Ovary (tissue), 9 donors: ENCODE data around the gene KIRREL1. TPM values are rescaled to one million over a fixed set of nuclear protein-coding genes. Genes with fewer than 3 reads are reported as not detected.

Experiments
- DNase-seq, 5 donors: peaks; one replicate each; pipeline ENCODE4 v3.0.0-alpha.2; 2019 to 2020
- H3K27ac ChIP-seq, 2 donors: fragments of 200-600 bp; one replicate each; pipeline versions ENCODE4 v1.5.1 to v1.8.0; 2019 to 2022
- H3K27me3 ChIP-seq: fragments of 200-600 bp; one replicate; pipeline ENCODE4 v1.8.0; 2022
- H3K36me3 ChIP-seq: fragments of 200-600 bp; sonication (generic); one replicate; pipeline ENCODE4 v1.5.1; 2019
- H3K4me1 ChIP-seq: one replicate; pipeline ENCODE4 v1.8.1; 2013; ENCODE audit warnings: mild to moderate bottlenecking, moderate library complexity; ENCODE audit not compliant: insufficient read depth
- H3K4me3 ChIP-seq: fragments of 200-600 bp; sonication (generic); one replicate; pipeline ENCODE4 v1.5.1; 2017
- H3K9me3 ChIP-seq, 2 donors: fragments of 200-600 bp in 1 of 2; sonication (generic) in 1 of 2; one replicate each; pipeline versions ENCODE4 v1.5.1 to v1.8.1; 2013 to 2019; ENCODE audit warnings: mild to moderate bottlenecking in 1 of 2, moderate library complexity in 1 of 2
- EP300 ChIP-seq: sonication (generic); formaldehyde crosslinking; IDR thresholded peaks from one replicate; pipeline ENCODE4 v1.6.1; 2017; ENCODE audit warnings: antibody characterized with exemption
- POLR2A ChIP-seq: fragments of 450-650 bp; IDR thresholded peaks from one replicate; pipeline ENCODE4 v1.6.1; 2017; ENCODE audit warnings: antibody characterized with exemption, mild to moderate bottlenecking, moderate library complexity
- WGBS, 3 donors: extraction: QIAGEN DNeasy Blood & Tissue Kit in 1 of 3; methylation state at CpG; one replicate each; pipeline versions ENCODE4 v1.1.5 to v1.1.7; 2013 to 2017; 5-methylcytosine and 5-hydroxymethylcytosine counted together
- intact Hi-C, 4 donors: fragments of 100-400 bp; cut with DNase I; formaldehyde crosslinking; loops; one replicate each; pipeline versions ENCODE4 v1.11.0 to v1.15.1; 2022 to 2023
- polyA plus RNA-seq, 2 donors: library from polyadenylated mRNA; stranded (reverse); fragments of 200-250 nt in 1 of 2; fragments of 350-450 nt in 1 of 2; fragmentation: Illumina TruSeq in 1 of 2; extraction: RNeasy Lipid Tissue Mini Kit (QIAGEN cat#74804) in 1 of 2; gene quantifications; one replicate each; pipeline ENCODE4 v1.2.3, GENCODE V29; 2013 to 2014
- total RNA-seq, 7 donors: library from RNA; depleted of rRNA in 2 of 7; stranded (reverse); fragments of >200 nt in 2 of 7; fragmentation: NEBNext Ultra II Directional in 3 of 7; extraction: Animal tissue kit (Norgen Biotek cat#: 25700) in 3 of 7; gene quantifications; one replicate each; pipeline versions ENCODE4 v1.1.0 to v1.2.4, GENCODE V29; 2016 to 2023
- TF ChIP-seq, protein P1 (sequence below), 3 donors: fragments of 450-650 bp in 2 of 3; fragments of 200-600 bp in 1 of 3; IDR thresholded peaks; one replicate each; pipeline versions ENCODE4 v1.5.1 to v1.8.0; 2016 to 2022; ENCODE audit warnings: antibody characterized with exemption in 3 of 3, mild to moderate bottlenecking in 1 of 3
- donor health status: DM: no; HTN: no; CAD: no; lungs with moderate emphysema.
- donor health status: DM: no; HTN: no; CAD: no.
- donor health status: Bipolar disorder and iron deficiency.
- donor health status: DM: yes; HTN: yes; CAD: no.
- donor health status: DM: no; HTN: no; CAD: no.
- donor health status: DM: yes; HTN: yes; CAD: no.

KIRREL1 gene
- total and polyA plus RNA-seq, 9 donors, result 29.9 to 90.0 (median 65.8) TPM

GRCh38 chr1:157967205-157967604, 26.2 kb upstream of the KIRREL1 start:
- DNase-seq, result no peak
- H3K4me1 ChIP-seq, result no peaks in the 10 kb centered on the region
- TF ChIP-seq POLR2A, result no peak
- TF ChIP-seq, protein P1, sequence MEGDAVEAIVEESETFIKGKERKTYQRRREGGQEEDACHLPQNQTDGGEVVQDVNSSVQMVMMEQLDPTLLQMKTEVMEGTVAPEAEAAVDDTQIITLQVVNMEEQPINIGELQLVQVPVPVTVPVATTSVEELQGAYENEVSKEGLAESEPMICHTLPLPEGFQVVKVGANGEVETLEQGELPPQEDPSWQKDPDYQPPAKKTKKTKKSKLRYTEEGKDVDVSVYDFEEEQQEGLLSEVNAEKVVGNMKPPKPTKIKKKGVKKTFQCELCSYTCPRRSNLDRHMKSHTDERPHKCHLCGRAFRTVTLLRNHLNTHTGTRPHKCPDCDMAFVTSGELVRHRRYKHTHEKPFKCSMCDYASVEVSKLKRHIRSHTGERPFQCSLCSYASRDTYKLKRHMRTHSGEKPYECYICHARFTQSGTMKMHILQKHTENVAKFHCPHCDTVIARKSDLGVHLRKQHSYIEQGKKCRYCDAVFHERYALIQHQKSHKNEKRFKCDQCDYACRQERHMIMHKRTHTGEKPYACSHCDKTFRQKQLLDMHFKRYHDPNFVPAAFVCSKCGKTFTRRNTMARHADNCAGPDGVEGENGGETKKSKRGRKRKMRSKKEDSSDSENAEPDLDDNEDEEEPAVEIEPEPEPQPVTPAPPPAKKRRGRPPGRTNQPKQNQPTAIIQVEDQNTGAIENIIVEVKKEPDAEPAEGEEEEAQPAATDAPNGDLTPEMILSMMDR (IDR thresholded peaks at IDR 0.05), result no peak
- TF ChIP-seq EP300, result no peak
- H3K27me3 ChIP-seq, result no peaks in the 10 kb centered on the region
- no peaks in the 10 kb centered on the region for H3K9me3 ChIP-seq
- intact Hi-C loops, result loop anchor here in 1 of 4 donors (5.0 kb wide), 1 partner anchor 155 kb away; no protein-coding TSS in a partner anchor
- no peak overlapping the region for H3K27ac ChIP-seq
- H3K4me3 ChIP-seq, result no peak overlapping the region
- H3K36me3 ChIP-seq, result no peaks in the 10 kb centered on the region

DNA sequence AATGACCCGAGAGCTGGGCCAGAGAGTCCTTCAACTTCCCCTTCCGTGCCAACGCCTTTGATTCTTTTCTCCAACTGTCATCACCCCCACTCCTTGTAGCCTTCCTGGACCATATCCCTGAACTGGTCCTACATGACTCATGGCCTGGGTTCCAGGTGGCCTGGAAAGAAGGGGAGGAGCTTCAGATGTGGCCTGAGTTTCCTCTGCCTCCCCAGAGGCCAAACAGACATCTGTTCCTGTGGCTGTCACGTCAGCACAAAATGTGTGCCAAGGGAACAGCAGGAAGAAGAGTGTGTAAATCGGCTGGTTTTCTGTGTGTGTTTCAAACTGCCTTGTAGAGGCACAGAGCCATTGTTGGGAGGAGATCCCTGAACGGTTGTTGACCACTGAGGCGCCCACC, 24.9 kb upstream of the KIRREL1 start:
- Histone ChIP-seq H3K27ac (no peak overlapping the region), H3K36me3 (no peaks in the 10 kb centered on the region), H3K4me1 (no peaks in the 10 kb centered on the region), H3K27me3 (no peaks in the 10 kb centered on the region), H3K4me3 (no peak overlapping the region), H3K9me3 (no peaks in the 10 kb centered on the region)
- DNase-seq, result no peak
- intact Hi-C loops, result loop anchor here in 1 of 4 donors (5.0 kb wide), 1 partner anchor 154 kb away; no protein-coding TSS in a partner anchor
- TF ChIP-seq, protein P1 (IDR thresholded peaks at IDR 0.05), result no peak
- TF ChIP-seq EP300 (no peak), POLR2A (no peak)
- 57 to 66% (median 62%) methylated on average over 7 of the region's 7 CpGs for WGBS, 3 donors

GRCh38 chr1:157968946-157969345, 24.5 kb upstream of the KIRREL1 start:
- H3K27ac ChIP-seq, result no peak overlapping the region
- WGBS, 3 donors, result 36 to 48% (median 41%) methylated on average over 2 of the region's 2 CpGs
- no peak for DNase-seq
- H3K36me3 ChIP-seq, result no peaks in the 10 kb centered on the region
- H3K9me3 ChIP-seq, result no peaks in the 10 kb centered on the region
- TF ChIP-seq POLR2A, result no peak
- TF ChIP-seq EP300, result no peak
- TF ChIP-seq, protein P1 (IDR thresholded peaks at IDR 0.05), result no peak
- H3K4me3 ChIP-seq, result no peak overlapping the region
- no peaks in the 10 kb centered on the region for H3K4me1 ChIP-seq
- intact Hi-C loops, result loop anchor here in 1 of 4 donors (5.0 kb wide), 1 partner anchor 153 kb away; no protein-coding TSS in a partner anchor
- H3K27me3 ChIP-seq, result no peaks in the 10 kb centered on the region

DNA sequence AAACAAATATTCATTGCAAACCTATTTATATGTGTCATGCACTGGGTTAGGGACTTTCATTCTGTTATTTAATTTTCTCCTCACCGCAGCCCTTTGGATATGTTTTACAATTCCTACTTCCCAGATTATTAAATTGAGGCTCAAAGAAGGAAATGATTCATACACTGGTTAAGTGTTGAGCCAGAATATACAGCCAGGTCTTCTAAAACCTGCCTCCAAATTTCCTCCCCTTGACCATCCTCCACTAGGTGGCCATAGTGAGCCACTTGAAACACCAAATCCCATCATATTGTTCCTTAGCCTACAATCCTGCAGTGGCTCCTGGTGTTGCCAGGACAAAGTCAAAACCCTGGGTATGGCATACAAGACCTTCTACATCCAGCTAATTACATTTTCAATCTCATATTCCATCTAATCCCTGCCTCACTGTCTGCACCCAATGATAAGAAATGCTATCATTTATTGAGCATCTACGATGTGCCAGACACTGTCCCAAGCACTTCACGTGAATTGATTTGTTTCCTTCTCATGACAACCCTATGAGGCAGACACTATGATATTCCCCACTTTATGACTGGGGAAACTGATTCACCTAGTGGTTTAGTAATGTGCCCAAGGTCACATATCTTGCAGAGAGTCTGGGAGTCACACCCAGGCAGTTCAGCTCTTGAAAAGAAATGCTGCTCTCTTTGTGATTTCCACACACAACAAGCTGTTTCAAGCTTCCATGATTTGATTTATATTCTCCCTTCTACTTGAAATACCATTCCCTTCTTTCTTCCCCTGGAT, 23.6 kb upstream of the KIRREL1 start:
- H3K27ac ChIP-seq, result no peak overlapping the region
- no peaks in the 10 kb centered on the region for H3K4me1 ChIP-seq
- TF ChIP-seq, protein P1 (IDR thresholded peaks at IDR 0.05), result peak in 2 of 3 donors; percentile 26 to 35
- TF ChIP-seq EP300, result no peak
- H3K27me3 ChIP-seq, result no peaks in the 10 kb centered on the region
- 60 to 64% (median 61%) methylated on average over 3 of the region's 3 CpGs for WGBS, 3 donors
- intact Hi-C loops, result loop anchor here in 3 of 4 donors (5.0 kb wide), 1 partner anchor 152 kb away; no protein-coding TSS in a partner anchor
- no peak overlapping the region for H3K4me3 ChIP-seq
- no peaks in the 10 kb centered on the region for H3K9me3 ChIP-seq
- DNase-seq, result peak in 2 of 5 donors; percentile 29 to 49
- no peaks in the 10 kb centered on the region for H3K36me3 ChIP-seq
